RWPE2 (cell line): Measurements from ENCODE around the gene INPP5A.

Experiments
- ATAC-seq: fragments of 200-7000 bp; cut with Tn5 transposase; 3 replicates; pipeline ENCODE4 v1.9.1; 2021; ENCODE audit warnings: low read depth
- DNase-seq: peaks from one replicate; pipeline ENCODE4 v3.0.0-alpha.2; 2020; ENCODE audit warnings: low spot score
- H3K27ac ChIP-seq: fragments of 450-650 bp; 2 replicates; pipeline ENCODE4 v1.5.1; 2017; ENCODE audit warnings: mild to moderate bottlenecking; ENCODE audit not compliant: poor library complexity, severe bottlenecking
- H3K27me3 ChIP-seq: fragments of 250-450 bp; sonication (Bioruptor Pico); 2 replicates; pipeline ENCODE4 v1.5.1; 2021; ENCODE audit warnings: mild to moderate bottlenecking, moderate library complexity; ENCODE audit not compliant: insufficient read depth, poor library complexity, severe bottlenecking
- H3K36me3 ChIP-seq: fragments of 250-450 bp; sonication (Bioruptor Pico); 2 replicates; pipeline ENCODE4 v1.5.1; 2020; ENCODE audit warnings: low read depth, mild to moderate bottlenecking, moderate library complexity
- H3K4me1 ChIP-seq: fragments of 250-450 bp; sonication (Bioruptor Pico); 2 replicates; pipeline ENCODE4 v1.5.1; 2021; ENCODE audit warnings: mild to moderate bottlenecking, moderate library complexity; ENCODE audit not compliant: insufficient read depth, poor library complexity, severe bottlenecking
- H3K4me3 ChIP-seq: fragments of 250-450 bp; sonication (Bioruptor Pico); 2 replicates; pipeline ENCODE4 v1.5.1; 2021; ENCODE audit warnings: mild to moderate bottlenecking, moderate library complexity; ENCODE audit not compliant: severe bottlenecking
- H3K9me3 ChIP-seq: fragments of 250-450 bp; sonication (Bioruptor Pico); 2 replicates; pipeline ENCODE4 v1.5.1; 2021; ENCODE audit warnings: mild to moderate bottlenecking, moderate library complexity; ENCODE audit not compliant: severe bottlenecking
- TF ChIP-seq, protein P1 (sequence below): fragments of 450-650 bp; IDR thresholded peaks from one replicate; pipeline ENCODE4 v1.5.1; 2017; ENCODE audit warnings: mild to moderate bottlenecking, moderate library complexity; ENCODE audit not compliant: poor library complexity, severe bottlenecking

INPP5A gene

DNA sequence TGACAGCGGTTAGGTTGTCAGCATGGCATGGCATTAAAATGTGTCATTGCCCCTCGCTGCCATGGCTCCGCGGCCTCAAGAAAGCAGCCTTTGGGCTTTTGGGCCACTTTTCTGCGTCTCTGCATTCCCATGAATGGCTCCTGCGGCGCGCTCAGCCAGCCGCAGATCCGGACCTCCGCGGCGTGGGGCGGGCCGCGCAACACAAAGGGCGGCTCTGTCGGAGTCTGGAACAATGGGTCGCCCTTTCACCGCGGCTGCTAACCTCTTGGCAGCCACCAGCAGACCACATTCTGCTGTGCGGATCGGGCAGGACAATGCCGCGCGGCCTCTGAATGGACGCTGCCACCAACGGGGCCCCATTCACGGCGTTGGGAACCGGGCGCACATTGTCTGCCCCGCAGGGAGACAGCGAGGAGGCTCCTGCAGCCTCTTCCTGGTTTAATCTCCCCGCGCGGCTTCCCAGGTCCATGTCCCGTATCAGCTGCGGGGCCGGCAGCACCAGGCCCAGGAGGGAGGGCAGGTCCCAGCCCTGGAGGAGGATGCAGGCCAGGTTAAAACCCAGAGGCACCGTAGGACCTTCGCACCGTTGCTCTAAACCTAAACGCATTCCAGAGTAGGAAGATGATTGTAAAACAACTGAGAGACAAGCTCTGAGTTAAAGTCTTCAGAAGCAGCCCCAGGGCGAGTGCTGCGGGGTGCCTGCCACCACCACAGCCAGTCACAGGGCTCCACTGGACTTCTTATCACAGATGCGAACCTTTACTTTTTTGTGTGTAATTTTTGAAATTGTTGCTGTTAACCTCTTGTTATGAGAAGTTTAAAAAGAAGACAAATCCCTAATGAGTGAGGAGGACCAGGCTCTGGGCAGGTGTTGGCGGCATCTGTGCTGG, 176.8 kb downstream of the INPP5A start:
- no peaks in the 10 kb centered on the region for H3K4me1 ChIP-seq
- no peaks in the 10 kb centered on the region for H3K36me3 ChIP-seq
- DNase-seq, result peak; percentile 50
- no peaks in the 10 kb centered on the region for H3K9me3 ChIP-seq
- no peak for ATAC-seq
- no peaks in the 10 kb centered on the region for H3K27me3 ChIP-seq
- TF ChIP-seq, protein P1, sequence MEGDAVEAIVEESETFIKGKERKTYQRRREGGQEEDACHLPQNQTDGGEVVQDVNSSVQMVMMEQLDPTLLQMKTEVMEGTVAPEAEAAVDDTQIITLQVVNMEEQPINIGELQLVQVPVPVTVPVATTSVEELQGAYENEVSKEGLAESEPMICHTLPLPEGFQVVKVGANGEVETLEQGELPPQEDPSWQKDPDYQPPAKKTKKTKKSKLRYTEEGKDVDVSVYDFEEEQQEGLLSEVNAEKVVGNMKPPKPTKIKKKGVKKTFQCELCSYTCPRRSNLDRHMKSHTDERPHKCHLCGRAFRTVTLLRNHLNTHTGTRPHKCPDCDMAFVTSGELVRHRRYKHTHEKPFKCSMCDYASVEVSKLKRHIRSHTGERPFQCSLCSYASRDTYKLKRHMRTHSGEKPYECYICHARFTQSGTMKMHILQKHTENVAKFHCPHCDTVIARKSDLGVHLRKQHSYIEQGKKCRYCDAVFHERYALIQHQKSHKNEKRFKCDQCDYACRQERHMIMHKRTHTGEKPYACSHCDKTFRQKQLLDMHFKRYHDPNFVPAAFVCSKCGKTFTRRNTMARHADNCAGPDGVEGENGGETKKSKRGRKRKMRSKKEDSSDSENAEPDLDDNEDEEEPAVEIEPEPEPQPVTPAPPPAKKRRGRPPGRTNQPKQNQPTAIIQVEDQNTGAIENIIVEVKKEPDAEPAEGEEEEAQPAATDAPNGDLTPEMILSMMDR, result no peak
- H3K4me3 ChIP-seq, result no peak overlapping the region
- no peak overlapping the region for H3K27ac ChIP-seq

DNA sequence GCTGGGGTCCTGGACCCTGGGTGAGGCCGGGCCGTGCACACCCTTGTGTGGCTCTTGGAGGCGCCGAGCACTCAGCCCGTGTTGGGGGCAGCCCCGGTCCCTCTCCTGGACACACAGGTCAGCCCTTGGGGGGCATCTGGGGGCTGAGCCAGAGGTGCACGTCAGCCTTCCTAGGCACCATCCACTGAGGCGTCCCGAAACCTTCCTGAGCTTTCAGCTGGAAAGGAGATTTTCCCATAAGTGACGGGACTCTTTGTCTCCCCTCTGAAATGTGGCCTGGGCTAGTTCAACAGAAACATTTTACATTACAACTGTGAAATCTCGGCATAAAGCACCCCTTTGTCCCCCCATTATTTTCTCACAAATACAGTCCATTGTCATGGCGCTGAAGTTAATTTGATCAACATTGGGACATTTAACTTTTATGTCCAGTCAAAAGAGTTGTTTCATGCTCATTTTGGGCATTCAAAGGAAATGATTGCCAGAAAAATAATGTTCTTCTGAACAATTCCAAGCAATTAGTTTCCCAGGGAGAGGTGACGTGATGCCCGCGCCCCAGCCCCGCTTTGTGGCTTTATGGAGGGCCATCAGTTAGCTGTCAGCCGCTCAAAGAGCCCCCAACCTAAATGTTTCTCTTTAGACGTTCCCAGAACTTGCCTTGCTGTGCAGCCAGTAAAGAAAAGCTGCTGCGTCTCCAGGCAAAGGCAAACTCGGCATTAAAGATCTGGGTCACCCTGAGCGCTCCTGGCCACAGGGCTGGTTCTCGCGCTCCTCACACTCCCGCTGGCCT, 177.6 kb downstream of the INPP5A start:
- Histone ChIP-seq H3K27ac (no peak overlapping the region), H3K27me3 (no peaks in the 10 kb centered on the region), H3K9me3 (no peaks in the 10 kb centered on the region), H3K4me1 (no peaks in the 10 kb centered on the region), H3K4me3 (no peak overlapping the region), H3K36me3 (no peaks in the 10 kb centered on the region)
- TF ChIP-seq, protein P1, result no peak
- peak; percentile 36 for DNase-seq
- no peak for ATAC-seq

DNA sequence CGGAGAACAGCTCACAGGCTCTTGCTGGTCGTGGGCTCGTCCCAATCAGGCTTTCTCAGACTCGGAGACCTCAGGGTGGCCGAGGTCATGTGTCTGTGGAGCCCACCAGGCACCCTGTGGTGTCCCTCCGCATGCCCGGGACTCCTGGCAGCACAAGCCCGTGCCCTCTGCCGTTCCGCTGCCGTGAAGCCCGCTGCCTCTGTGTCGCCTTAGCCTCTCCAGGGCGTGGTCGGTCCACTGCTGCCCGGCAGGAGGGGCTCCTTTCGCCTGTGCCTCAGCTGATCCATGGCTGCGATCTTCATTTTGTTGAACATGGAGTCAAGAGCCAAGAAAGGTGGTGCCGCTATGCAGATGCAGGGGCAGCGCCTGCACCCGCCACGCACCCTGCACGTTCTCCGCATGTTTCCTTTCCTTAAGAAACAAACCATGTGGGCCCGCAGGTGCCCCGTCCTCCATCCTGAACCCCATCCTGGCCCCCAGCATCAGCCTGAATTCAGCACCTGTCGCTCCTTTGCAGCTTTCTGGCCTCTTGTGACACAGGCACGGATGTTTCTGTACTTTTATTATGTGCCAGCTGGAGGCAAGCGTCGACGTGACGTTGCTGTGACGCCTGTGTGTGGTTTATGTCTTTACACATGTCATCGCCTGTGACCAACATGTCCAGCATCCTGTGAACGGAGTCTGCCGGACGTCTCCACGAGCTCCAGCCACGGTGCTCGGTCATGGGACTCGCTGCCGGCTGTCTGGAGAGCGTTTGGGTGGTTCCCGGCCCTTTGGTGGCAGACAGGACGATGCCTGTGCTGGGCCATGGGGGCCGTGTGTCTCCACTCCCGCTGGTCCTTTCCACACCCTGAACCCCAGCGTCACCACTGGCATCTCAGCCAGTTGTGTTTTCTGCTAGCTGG, 178.4 kb downstream of the INPP5A start:
- H3K36me3 ChIP-seq, result no peaks in the 10 kb centered on the region
- no peaks in the 10 kb centered on the region for H3K4me1 ChIP-seq
- DNase-seq, result peak; percentile 50
- no peaks in the 10 kb centered on the region for H3K9me3 ChIP-seq
- no peak overlapping the region for H3K4me3 ChIP-seq
- no peak for ATAC-seq
- TF ChIP-seq, protein P1, result no peak
- H3K27me3 ChIP-seq, result no peaks in the 10 kb centered on the region
- H3K27ac ChIP-seq, result no peak overlapping the region

DNA sequence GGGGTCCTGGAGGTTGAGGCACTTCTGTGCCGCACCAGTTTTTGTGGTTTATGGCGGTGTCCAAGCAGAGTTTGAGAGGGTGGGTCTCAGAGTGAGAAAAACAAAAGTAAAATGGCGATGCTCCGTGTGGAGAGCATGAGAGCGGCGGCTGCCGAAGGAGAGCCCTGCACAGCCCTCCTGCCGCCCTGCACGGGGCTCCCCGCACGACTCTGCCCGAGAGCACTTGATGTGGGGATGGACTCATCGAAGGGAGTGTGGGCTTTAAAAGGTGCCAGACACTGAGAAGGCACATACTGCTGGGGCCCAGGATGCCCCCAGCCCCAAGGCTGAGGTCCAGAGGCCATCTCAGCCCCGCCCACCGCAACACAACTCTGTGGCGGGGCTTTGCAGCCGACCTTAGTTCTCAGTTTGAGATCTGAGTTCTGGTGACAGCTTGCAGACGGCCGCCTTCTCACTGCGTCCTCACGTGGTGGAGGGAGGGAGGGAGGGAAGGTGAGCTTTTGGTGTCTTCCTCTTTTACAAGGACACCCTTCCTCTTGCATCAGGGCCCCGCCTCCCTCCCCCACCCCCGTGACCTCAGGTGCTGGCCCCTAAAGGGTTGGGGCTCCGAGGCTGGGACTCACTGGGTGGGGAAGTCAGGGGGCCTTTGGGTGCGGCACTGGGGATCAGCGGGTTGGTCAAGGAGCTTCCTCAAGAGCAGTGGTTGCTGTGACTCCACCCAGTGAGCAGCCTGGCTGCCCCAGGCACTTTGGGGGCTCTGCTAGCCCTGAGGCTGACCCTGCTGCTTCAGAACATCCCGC, 179.3 kb downstream of the INPP5A start:
- no peak for ATAC-seq
- no peaks in the 10 kb centered on the region for H3K4me1 ChIP-seq
- peak; percentile 51 for DNase-seq
- H3K4me3 ChIP-seq, result no peak overlapping the region
- no peaks in the 10 kb centered on the region for H3K36me3 ChIP-seq
- H3K27me3 ChIP-seq, result no peaks in the 10 kb centered on the region
- H3K9me3 ChIP-seq, result no peaks in the 10 kb centered on the region
- TF ChIP-seq, protein P1, result no peak
- no peak overlapping the region for H3K27ac ChIP-seq
